Kidney epithelial cell (primary cell): ENCODE measurements around the gene ZMYND15. TPM values are rescaled to one million over a fixed set of nuclear protein-coding genes. Genes with fewer than 3 reads are reported as not detected.

Source experiments
- DNase-seq: peaks from one replicate; pipeline ENCODE4 v3.0.0-alpha.2; 2010; ENCODE audit warnings: low read depth
- H3K27me3 ChIP-seq: 2 replicates; pipeline ENCODE4 v1.6.0; 2011; ENCODE audit warnings: low read length; ENCODE audit not compliant: control insufficient read depth, insufficient read depth
- H3K36me3 ChIP-seq: 2 replicates; pipeline ENCODE4 v1.5.1; 2011; ENCODE audit warnings: low read length; ENCODE audit not compliant: control insufficient read depth, insufficient read depth
- H3K4me3 ChIP-seq: 2 replicates; pipeline ENCODE4 v1.5.1; 2011; ENCODE audit warnings: low read depth, mild to moderate bottlenecking, control low read depth, low read length
- CTCF ChIP-seq: IDR thresholded peaks from 2 replicates; pipeline ENCODE4 v1.5.1; 2011; ENCODE audit warnings: mild to moderate bottlenecking, moderate library complexity, low read length, control low read depth, inconsistent platforms; ENCODE audit not compliant: insufficient read depth, poor library complexity, severe bottlenecking
- total RNA-seq: library from RNA; depleted of rRNA; stranded (reverse); fragments of >200 nt; gene quantifications from 2 replicates; pipeline ENCODE4 v1.2.3, GENCODE V29; 2015

The ZMYND15 gene
- total RNA-seq, 1 donor from 2014 or later = 1.4 TPM

- H3K36me3 ChIP-seq = peaks cover 1% of the 10 kb centered on the region
- no peak for TF ChIP-seq CTCF
- no peaks in the 10 kb centered on the region for H3K27me3 ChIP-seq
- DNase-seq = no peak
- H3K4me3 ChIP-seq = no peak overlapping the region
These were observed 18.8 kb upstream of the ZMYND15 start for GRCh38 chr17:4720787-4721186.

GRCh38 chr17:4721203-4722135, 18.2 kb upstream of the ZMYND15 start:
- no peak for TF ChIP-seq CTCF
- H3K4me3 ChIP-seq = no peak overlapping the region
- no peaks in the 10 kb centered on the region for H3K27me3 ChIP-seq
- H3K36me3 ChIP-seq = peaks cover 1% of the 10 kb centered on the region
- DNase-seq = no peak

GRCh38 chr17:4722678-4723240, 16.9 kb upstream of the ZMYND15 start:
- Histone ChIP-seq H3K4me3 (no peak overlapping the region), H3K36me3 (peaks cover 1% of the 10 kb centered on the region), H3K27me3 (no peaks in the 10 kb centered on the region)
- no peak for TF ChIP-seq CTCF
- DNase-seq = no peak

GRCh38 chr17:4724650-4725049, 15.0 kb upstream of the ZMYND15 start:
- Histone ChIP-seq H3K36me3 (peaks cover 1% of the 10 kb centered on the region), H3K27me3 (no peaks in the 10 kb centered on the region), H3K4me3 (no peak overlapping the region)
- TF ChIP-seq CTCF = no peak
- no peak for DNase-seq

GRCh38 chr17:4725646-4726310, 13.9 kb upstream of the ZMYND15 start:
- no peak overlapping the region for H3K4me3 ChIP-seq
- no peak for TF ChIP-seq CTCF
- DNase-seq = no peak
- H3K36me3 ChIP-seq = no peaks in the 10 kb centered on the region
- no peaks in the 10 kb centered on the region for H3K27me3 ChIP-seq
